ENCODE results near the gene TP53I13. TPM values are rescaled to one million over a fixed set of nuclear protein-coding genes. Genes with fewer than 3 reads are reported as not detected.

The TP53I13 gene
- total and polyA plus RNA-seq, 2 of the 13 experiments (the other 11 are each of a cell fraction or from before 2014, with no cell fraction given), result 16.9 to 25.7 TPM

- TF ChIP-seq ZNF446 (CRISPR knock-in tag; IDR thresholded peaks at IDR 0.05), result no peak
- 0 out of 2 replicates have a peak, but pooled peaks have one; percentile 22 for TF ChIP-seq TMF1 (CRISPR knock-in tag; IDR thresholded peaks at IDR 0.05; ENCODE audit: low read depth)
- no peak for TF ChIP-seq ZNF740 (CRISPR knock-in tag; IDR thresholded peaks at IDR 0.05)
- TF ChIP-seq HHEX (CRISPR knock-in tag; IDR thresholded peaks at IDR 0.05), result no peak
- TF ChIP-seq GRHL1 (CRISPR knock-in tag; conservative IDR thresholded peaks at IDR 0.05), result no peak
- TF ChIP-seq ZNF20 (CRISPR knock-in tag; IDR thresholded peaks at IDR 0.05), result no peak
- TF ChIP-seq, protein P1, sequence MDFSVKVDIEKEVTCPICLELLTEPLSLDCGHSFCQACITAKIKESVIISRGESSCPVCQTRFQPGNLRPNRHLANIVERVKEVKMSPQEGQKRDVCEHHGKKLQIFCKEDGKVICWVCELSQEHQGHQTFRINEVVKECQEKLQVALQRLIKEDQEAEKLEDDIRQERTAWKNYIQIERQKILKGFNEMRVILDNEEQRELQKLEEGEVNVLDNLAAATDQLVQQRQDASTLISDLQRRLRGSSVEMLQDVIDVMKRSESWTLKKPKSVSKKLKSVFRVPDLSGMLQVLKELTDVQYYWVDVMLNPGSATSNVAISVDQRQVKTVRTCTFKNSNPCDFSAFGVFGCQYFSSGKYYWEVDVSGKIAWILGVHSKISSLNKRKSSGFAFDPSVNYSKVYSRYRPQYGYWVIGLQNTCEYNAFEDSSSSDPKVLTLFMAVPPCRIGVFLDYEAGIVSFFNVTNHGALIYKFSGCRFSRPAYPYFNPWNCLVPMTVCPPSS (IDR thresholded peaks at IDR 0.05), result no peak
- TF ChIP-seq NBN (conservative IDR thresholded peaks at IDR 0.05), result no peak
- no peak for TF ChIP-seq ZNF616 (CRISPR knock-in tag; IDR thresholded peaks at IDR 0.05; ENCODE audit: low read depth)
- no peak for TF ChIP-seq RAD51 (IDR thresholded peaks at IDR 0.05; ENCODE audit: borderline replicate concordance)
- TF ChIP-seq SIN3A (IDR thresholded peaks at IDR 0.05; ENCODE audit: borderline replicate concordance, low read depth, low read length), result no peak
- TF ChIP-seq ZNF264 (CRISPR knock-in tag; IDR thresholded peaks at IDR 0.05), result no peak
- no peak for TF ChIP-seq NR2C2 (CRISPR knock-in tag; IDR thresholded peaks at IDR 0.05; ENCODE audit: borderline replicate concordance)
- TF ChIP-seq, protein P2, sequence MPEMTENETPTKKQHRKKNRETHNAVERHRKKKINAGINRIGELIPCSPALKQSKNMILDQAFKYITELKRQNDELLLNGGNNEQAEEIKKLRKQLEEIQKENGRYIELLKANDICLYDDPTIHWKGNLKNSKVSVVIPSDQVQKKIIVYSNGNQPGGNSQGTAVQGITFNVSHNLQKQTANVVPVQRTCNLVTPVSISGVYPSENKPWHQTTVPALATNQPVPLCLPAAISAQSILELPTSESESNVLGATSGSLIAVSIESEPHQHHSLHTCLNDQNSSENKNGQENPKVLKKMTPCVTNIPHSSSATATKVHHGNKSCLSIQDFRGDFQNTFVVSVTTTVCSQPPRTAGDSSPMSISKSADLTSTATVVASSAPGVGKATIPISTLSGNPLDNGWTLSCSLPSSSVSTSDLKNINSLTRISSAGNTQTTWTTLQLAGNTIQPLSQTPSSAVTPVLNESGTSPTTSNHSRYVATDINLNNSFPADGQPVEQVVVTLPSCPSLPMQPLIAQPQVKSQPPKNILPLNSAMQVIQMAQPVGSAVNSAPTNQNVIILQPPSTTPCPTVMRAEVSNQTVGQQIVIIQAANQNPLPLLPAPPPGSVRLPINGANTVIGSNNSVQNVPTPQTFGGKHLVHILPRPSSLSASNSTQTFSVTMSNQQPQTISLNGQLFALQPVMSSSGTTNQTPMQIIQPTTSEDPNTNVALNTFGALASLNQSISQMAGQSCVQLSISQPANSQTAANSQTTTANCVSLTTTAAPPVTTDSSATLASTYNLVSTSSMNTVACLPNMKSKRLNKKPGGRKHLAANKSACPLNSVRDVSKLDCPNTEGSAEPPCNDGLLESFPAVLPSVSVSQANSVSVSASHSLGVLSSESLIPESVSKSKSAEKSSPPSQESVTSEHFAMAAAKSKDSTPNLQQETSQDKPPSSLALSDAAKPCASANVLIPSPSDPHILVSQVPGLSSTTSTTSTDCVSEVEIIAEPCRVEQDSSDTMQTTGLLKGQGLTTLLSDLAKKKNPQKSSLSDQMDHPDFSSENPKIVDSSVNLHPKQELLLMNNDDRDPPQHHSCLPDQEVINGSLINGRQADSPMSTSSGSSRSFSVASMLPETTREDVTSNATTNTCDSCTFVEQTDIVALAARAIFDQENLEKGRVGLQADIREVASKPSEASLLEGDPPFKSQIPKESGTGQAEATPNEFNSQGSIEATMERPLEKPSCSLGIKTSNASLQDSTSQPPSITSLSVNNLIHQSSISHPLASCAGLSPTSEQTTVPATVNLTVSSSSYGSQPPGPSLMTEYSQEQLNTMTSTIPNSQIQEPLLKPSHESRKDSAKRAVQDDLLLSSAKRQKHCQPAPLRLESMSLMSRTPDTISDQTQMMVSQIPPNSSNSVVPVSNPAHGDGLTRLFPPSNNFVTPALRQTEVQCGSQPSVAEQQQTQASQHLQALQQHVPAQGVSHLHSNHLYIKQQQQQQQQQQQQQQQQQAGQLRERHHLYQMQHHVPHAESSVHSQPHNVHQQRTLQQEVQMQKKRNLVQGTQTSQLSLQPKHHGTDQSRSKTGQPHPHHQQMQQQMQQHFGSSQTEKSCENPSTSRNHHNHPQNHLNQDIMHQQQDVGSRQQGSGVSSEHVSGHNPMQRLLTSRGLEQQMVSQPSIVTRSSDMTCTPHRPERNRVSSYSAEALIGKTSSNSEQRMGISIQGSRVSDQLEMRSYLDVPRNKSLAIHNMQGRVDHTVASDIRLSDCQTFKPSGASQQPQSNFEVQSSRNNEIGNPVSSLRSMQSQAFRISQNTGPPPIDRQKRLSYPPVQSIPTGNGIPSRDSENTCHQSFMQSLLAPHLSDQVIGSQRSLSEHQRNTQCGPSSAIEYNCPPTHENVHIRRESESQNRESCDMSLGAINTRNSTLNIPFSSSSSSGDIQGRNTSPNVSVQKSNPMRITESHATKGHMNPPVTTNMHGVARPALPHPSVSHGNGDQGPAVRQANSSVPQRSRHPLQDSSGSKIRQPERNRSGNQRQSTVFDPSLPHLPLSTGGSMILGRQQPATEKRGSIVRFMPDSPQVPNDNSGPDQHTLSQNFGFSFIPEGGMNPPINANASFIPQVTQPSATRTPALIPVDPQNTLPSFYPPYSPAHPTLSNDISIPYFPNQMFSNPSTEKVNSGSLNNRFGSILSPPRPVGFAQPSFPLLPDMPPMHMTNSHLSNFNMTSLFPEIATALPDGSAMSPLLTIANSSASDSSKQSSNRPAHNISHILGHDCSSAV (CRISPR knock-in tag; IDR thresholded peaks at IDR 0.05; ENCODE audit: borderline replicate concordance), result no peak
- no peak for TF ChIP-seq EP300 (IDR thresholded peaks at IDR 0.05; ENCODE audit: low read depth in 2 of 2, low read length in 2 of 2)
- TF ChIP-seq EP300 (CRISPR knock-in tag; IDR thresholded peaks at IDR 0.05; ENCODE audit: borderline replicate concordance), result no peak
Observed at GRCh38 chr17:29588562-29589411, 20.3 kb downstream of the TP53I13 start (continued).

Measured in HepG2 (cell line).